A549 (cell line): ENCODE data around the gene NUP214. TPM values are rescaled to one million over a fixed set of nuclear protein-coding genes. Genes with fewer than 3 reads are reported as not detected.

Source experiments
- ATAC-seq, 2 experiments: fragments of 200-7000 bp in 1 of 2; fragments of >200 bp in 1 of 2; cut with Nextera tagmentation in 1 of 2; cut with Tn5 transposase in 1 of 2; 3 replicates each; pipeline versions ENCODE4 v1.8.0 to v1.9.1; 2018 to 2020; ENCODE audit warnings: mild to moderate bottlenecking in 1 of 2, moderate library complexity in 1 of 2
- CTCF ChIA-PET: fragments of 300-600 bp; sonication (Branson Sonifier 250); formaldehyde crosslinking; extraction: SDS; loops from one replicate; lab custom pipeline; 2021; ENCODE audit warnings: antibody characterized with exemption, inconsistent platforms; lab: Yijun Ruan, JAX
- POLR2A ChIA-PET: fragments of 350-600 bp; formaldehyde crosslinking; extraction: SDS; loops from one replicate; lab custom pipeline; 2021; ENCODE audit warnings: antibody characterized with exemption, inconsistent platforms; lab: Yijun Ruan, JAX
- DNase-seq, 2 experiments: peaks; one replicate each; pipeline versions ENCODE4 v3.0.0 to v3.0.0-alpha.2; 2011 to 2016; ENCODE audit warnings: low read depth in 1 of 2, low spot score in 1 of 2
- FAIRE-seq: peaks from 2 replicates; lab custom pipeline; 2011; peaks lifted over from hg19 to GRCh38; lab: Jason Lieb, UNC
- H3K27ac ChIP-seq, 2 experiments: fragments of >200 bp; sonication (Bioruptor Twin); formaldehyde crosslinking; 3 replicates each; pipeline ENCODE4 v1.5.1; 2016 to 2017
- H3K4me1 ChIP-seq: fragments of >200 bp; sonication (Bioruptor Twin); formaldehyde crosslinking; 3 replicates; pipeline ENCODE4 v1.6.1; 2016
- H3K4me2 ChIP-seq: fragments of >200 bp; sonication (Bioruptor Twin); formaldehyde crosslinking; 3 replicates; pipeline ENCODE4 v1.6.1; 2016
- H3K4me3 ChIP-seq: fragments of >200 bp; sonication (Bioruptor Twin); formaldehyde crosslinking; 3 replicates; pipeline ENCODE4 v1.5.1; 2016
- H3K9me3 ChIP-seq: fragments of >200 bp; sonication (Bioruptor Twin); formaldehyde crosslinking; 3 replicates; pipeline ENCODE4 v1.6.1; 2016
- CBX8 ChIP-seq: fragments of 200-600 bp; sonication (generic); IDR thresholded peaks from 2 replicates; pipeline ENCODE4 v1.6.1; 2016
- CEBPB ChIP-seq, 2 experiments: fragments of >200 bp in 1 of 2; sonication (Bioruptor Twin) in 1 of 2; formaldehyde crosslinking in 1 of 2; IDR thresholded peaks; 2 replicates each; pipeline ENCODE4 v1.6.1; 2012 to 2016
- ESRRA ChIP-seq: fragments of 150-350 bp; IDR thresholded peaks from 2 replicates; pipeline ENCODE4 v1.6.1; 2014; ENCODE audit warnings: mild to moderate bottlenecking, low read length, borderline replicate concordance
- FOSL2 ChIP-seq, 2 experiments: fragments of 450-650 bp in 1 of 2; fragments of >200 bp in 1 of 2; sonication (Bioruptor Twin) in 1 of 2; formaldehyde crosslinking; IDR thresholded peaks; 2 replicates each; pipeline versions ENCODE4 v1.5.0 to v1.6.1; 2016 to 2020; ENCODE audit warnings: mild to moderate bottlenecking in 1 of 2, moderate library complexity in 1 of 2
- GATA3 ChIP-seq: IDR thresholded peaks from 2 replicates; pipeline ENCODE4 v1.6.1; 2012; ENCODE audit warnings: borderline replicate concordance
- HDAC2 ChIP-seq: fragments of 200-600 bp; sonication (generic); IDR thresholded peaks from 2 replicates; pipeline ENCODE4 v1.6.1; 2016
- HEYL ChIP-seq: fragments of 250-450 bp; sonication (Bioruptor Pico); IDR thresholded peaks from 2 replicates; pipeline ENCODE4 v1.8.0; 2021; ENCODE audit warnings: mild to moderate bottlenecking, moderate library complexity
- HOXB13 ChIP-seq: fragments of 250-450 bp; sonication (Bioruptor Pico); IDR thresholded peaks from 2 replicates; pipeline ENCODE4 v1.5.0; 2020; ENCODE audit warnings: low read depth, mild to moderate bottlenecking, moderate library complexity
- HOXB5 ChIP-seq: fragments of 250-450 bp; sonication (Bioruptor Pico); IDR thresholded peaks from 2 replicates; pipeline ENCODE4 v1.5.0; 2020; ENCODE audit warnings: mild to moderate bottlenecking, moderate library complexity
- JUN ChIP-seq, 2 experiments: fragments of >200 bp; sonication (Bioruptor Twin); formaldehyde crosslinking; IDR thresholded peaks; 2 replicates in 1 of 2; 3 replicates in 1 of 2; pipeline ENCODE4 v1.6.1; 2016 to 2017
- KDM1A ChIP-seq: fragments of 200-600 bp; sonication (generic); IDR thresholded peaks from 2 replicates; pipeline ENCODE4 v1.6.1; 2016; ENCODE audit warnings: low read depth, mild to moderate bottlenecking
- MAX ChIP-seq: IDR thresholded peaks from 2 replicates; pipeline ENCODE4 v1.6.1; 2012
- NFE2L2 ChIP-seq: fragments of 150-350 bp; conservative IDR thresholded peaks from 2 replicates; pipeline ENCODE4 v1.6.1; 2014; ENCODE audit warnings: low read length
- NPAS2 ChIP-seq: fragments of 250-450 bp; sonication (Bioruptor Pico); IDR thresholded peaks from 2 replicates; pipeline ENCODE4 v1.8.0; 2022; ENCODE audit warnings: mild to moderate bottlenecking, moderate library complexity, borderline replicate concordance
- NR3C1 ChIP-seq: fragments of >200 bp; sonication (Bioruptor Twin); formaldehyde crosslinking; IDR thresholded peaks from 3 replicates; pipeline ENCODE4 v1.6.1; 2017
- POLR2A ChIP-seq: IDR thresholded peaks from 2 replicates; pipeline ENCODE4 v1.6.1; 2012; ENCODE audit warnings: mild to moderate bottlenecking, low read length
- RCOR1 ChIP-seq: fragments of 150-350 bp; IDR thresholded peaks from 2 replicates; pipeline ENCODE4 v1.6.1; 2014; ENCODE audit warnings: antibody characterized with exemption, low read length, low read depth
- REST ChIP-seq: fragments of 200-600 bp; sonication (generic); IDR thresholded peaks from 2 replicates; pipeline ENCODE4 v1.6.1; 2016; ENCODE audit warnings: antibody characterized with exemption, mild to moderate bottlenecking, moderate library complexity
- SMC3 ChIP-seq: fragments of >200 bp; sonication (Bioruptor Twin); formaldehyde crosslinking; IDR thresholded peaks from 3 replicates; pipeline ENCODE4 v1.6.1; 2018; ENCODE audit warnings: inconsistent platforms
- ZFP36 ChIP-seq: fragments of 450-650 bp; IDR thresholded peaks from 2 replicates; pipeline ENCODE4 v1.6.1; 2014; ENCODE audit warnings: borderline replicate concordance; ENCODE audit not compliant: partially characterized antibody
- ZNF302 ChIP-seq: fragments of 250-450 bp; sonication (Bioruptor Pico); IDR thresholded peaks from 2 replicates; pipeline ENCODE4 v1.9.0; 2021; ENCODE audit warnings: inconsistent platforms, mild to moderate bottlenecking, moderate library complexity
- WGBS: methylation state at CpG from one replicate; pipeline ENCODE4 v1.1.6; 2017; ENCODE audit errors: missing lambda C conversion rate; 5-methylcytosine and 5-hydroxymethylcytosine counted together
- polyA plus RNA-seq, 4 experiments: library from polyadenylated mRNA; depleted of rRNA in 3 of 4; stranded (reverse); fragments of >200 nt; fragmentation: RNase III in 1 of 4; extraction: RNeasy Plus Mini Kit Qiagen cat#74134 plus additional on column Dnase treatment in 1 of 4; gene quantifications; 2 replicates in 3 of 4; 3 replicates in 1 of 4; pipeline ENCODE4 v1.2.3, GENCODE V29; 2011 to 2017

NUP214 gene
- polyA plus RNA-seq, 2 of the 4 experiments (the other 2 are of a cell fraction) = 14.4 to 18.5 TPM

- no peak for TF ChIP-seq ZFP36
- TF ChIP-seq HOXB13 (CRISPR knock-in tag) = no peak
- TF ChIP-seq NPAS2 (CRISPR knock-in tag) = no peak
- TF ChIP-seq FOSL2 (IDR thresholded peaks at IDR 0.05) = no peak
- TF ChIP-seq FOSL2 (CRISPR knock-in tag; IDR thresholded peaks at IDR 0.05) = no peak
- no peak for TF ChIP-seq HEYL (CRISPR knock-in tag)
- no peak for TF ChIP-seq SMC3
Measured at GRCh38 chr9:131091352-131091992, 33.9 kb upstream of the NUP214 start (continued).

- Histone ChIP-seq H3K9me3 (no peaks in the 10 kb centered on the region), H3K4me2 (no peak overlapping the region), H3K4me1 (0 out of 3 replicates have a peak, but pooled peaks cover 6% of the 10 kb centered on the region), H3K4me3 (no peak overlapping the region), H3K27ac (no peak overlapping the region)
- ATAC-seq (no peak), DNase-seq (no peak), FAIRE-seq (no peak)
- TF ChIP-seq KDM1A (no peak), HDAC2 (no peak), NR3C1 (no peak), CBX8 (no peak), JUN (IDR thresholded peaks at IDR 0.05) (no peak), ZNF302 (CRISPR knock-in tag) (no peak), POLR2A (no peak)
- 48% methylated on average over 6 of the region's 6 CpGs for WGBS
- POLR2A ChIA-PET = no interaction called here
- CTCF ChIA-PET = interaction anchor here (0.5 to 2.6 kb wide), 6 partner anchors 10 to 1721 kb away, joined by 3 to 7 read pairs (median 4); no protein-coding TSS in a partner anchor
Measured at GRCh38 chr9:131092030-131092429, 33.4 kb upstream of the NUP214 start.

- no peak overlapping the region for H3K27ac ChIP-seq
- FAIRE-seq (no peak), DNase-seq (no peak), ATAC-seq (no peak)
- CTCF ChIA-PET = interaction anchor here (0.5 to 2.6 kb wide), 5 partner anchors 11 to 1722 kb away, joined by 3 to 7 read pairs (median 4); no protein-coding TSS in a partner anchor
- POLR2A ChIA-PET = no interaction called here
- H3K9me3 ChIP-seq = no peaks in the 10 kb centered on the region
- 83% methylated on average over 18 of the region's 24 CpGs for WGBS
- no peak for TF ChIP-seq CEBPB (IDR thresholded peaks at IDR 0.05)
- TF ChIP-seq HOXB5 (CRISPR knock-in tag) = no peak
- TF ChIP-seq NR3C1 = no peak
- TF ChIP-seq POLR2A = no peak
- TF ChIP-seq RCOR1 = no peak
- TF ChIP-seq NFE2L2 = no peak
- TF ChIP-seq MAX = no peak
- no peak for TF ChIP-seq GATA3
- TF ChIP-seq REST = no peak
- no peak for TF ChIP-seq ESRRA
- H3K4me1 ChIP-seq = 0 out of 3 replicates have a peak, but pooled peaks cover 7% of the 10 kb centered on the region
- H3K4me3 ChIP-seq = no peak overlapping the region
- H3K4me2 ChIP-seq = no peak overlapping the region
Measured at GRCh38 chr9:131092548-131093440, 32.6 kb upstream of the NUP214 start.
